ENCODE results near the gene HACD4.

The HACD4 gene, protein sequence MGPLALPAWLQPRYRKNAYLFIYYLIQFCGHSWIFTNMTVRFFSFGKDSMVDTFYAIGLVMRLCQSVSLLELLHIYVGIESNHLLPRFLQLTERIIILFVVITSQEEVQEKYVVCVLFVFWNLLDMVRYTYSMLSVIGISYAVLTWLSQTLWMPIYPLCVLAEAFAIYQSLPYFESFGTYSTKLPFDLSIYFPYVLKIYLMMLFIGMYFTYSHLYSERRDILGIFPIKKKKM

DNA sequence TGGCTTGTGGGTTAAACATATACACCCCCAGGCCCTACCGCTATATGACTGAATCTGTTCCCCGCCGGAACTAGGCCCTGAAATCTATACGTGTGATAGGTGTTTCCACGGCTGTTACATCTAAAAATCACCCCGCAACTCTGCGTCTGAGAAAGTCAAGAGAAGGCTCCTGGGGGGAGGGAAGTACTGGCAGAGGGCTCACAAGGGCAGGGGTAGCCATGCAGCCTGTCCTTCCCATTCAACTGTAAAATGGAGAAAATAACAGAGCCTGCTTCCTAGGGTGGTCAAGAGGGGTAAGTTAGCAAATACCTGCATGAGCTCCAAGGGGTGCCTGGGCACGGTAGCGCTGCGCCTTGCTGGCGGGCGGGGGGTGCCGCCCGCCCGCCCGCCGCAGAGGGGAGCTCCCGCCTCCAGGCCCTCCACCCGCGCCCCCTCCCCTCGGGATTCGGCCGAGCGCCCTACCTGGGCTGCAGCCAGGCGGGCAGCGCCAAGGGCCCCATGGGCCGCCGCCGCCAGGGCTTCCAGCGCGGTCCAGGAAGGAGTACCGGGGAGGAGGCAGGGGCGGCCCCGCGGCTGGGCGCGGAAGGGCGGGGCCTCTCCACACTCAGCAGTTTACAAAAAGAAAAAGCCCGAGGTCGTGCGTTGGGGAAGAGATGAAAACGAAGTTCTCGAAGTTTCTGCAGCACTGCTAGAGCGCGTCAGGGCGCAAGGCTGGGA is at the start of gene HACD4:
Gene HACD4 (minus strand): TSS at position 550 of the 717 bp plus-strand sequence. CDS start 50 bp downstream, at position 500.
- peak; percentile 39 for DNase-seq (ENCODE audit: low spot score)

DNA sequence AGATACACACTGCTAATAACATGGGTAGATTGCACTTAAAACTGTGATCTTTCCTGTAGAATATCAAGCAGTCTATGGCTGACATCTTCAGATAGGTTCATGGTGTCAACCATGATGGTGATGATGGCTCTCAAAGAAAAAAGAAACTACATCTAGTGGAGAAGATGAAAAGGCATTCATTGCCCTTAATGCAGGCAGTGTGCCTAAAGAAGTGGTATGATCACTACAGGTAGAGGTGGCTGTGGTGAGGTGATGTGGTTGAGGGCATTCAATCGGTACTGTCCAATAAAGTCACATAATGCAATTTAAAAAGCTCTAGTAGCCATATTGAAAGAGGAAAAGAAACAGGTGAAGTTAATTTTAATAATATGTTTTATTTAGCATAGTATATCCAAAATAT is 49.4 kb upstream of the HACD4 start:
- no peak for DNase-seq (ENCODE audit: low spot score)

DNA sequence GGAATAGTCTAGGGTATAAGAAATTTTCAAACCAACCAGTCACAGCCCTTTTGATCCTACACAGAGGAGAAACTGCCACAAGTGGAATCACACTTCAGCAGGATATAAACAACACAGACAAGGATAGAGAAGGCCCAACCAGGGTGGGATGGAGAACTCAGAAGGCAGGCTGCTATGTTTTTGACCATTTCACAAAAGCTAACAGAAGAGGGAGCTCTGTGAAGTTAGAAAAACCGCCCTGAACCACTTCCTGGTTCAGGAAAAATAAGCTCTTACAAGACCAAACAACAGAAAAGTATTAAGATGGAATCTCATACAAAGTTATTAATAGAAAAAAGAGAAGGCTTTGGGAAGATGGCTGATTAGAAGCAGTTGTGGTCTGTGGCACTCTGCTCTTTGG is 47.3 kb upstream of the HACD4 start:
- no peak for DNase-seq (ENCODE audit: low spot score)

DNA sequence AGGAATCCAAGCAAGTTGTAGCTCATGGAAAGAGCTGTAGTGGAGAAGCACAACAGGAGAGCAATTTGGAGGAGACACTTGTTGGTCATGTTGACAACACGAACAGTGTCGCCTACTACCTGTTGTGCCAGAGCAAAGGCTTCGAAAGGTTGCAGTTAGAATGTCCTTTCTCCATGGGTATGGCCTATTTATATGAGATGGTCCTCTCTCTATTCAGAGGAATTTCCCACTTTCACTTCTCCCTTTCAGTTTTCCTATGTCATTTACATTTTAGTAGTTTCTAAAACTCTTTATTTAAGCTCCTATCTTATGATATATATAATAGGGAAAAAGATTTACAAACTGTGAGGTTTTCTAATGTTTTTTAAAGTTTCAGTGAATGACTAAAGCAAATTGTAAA is 46.3 kb upstream of the HACD4 start, which contains the start of gene IFNB1:
Gene IFNB1 (minus strand): TSS at position 162 of the 400 bp plus-strand sequence. CDS start 73 bp downstream, at position 89.
- DNase-seq (ENCODE audit: low spot score), result peak; percentile 25

DNA sequence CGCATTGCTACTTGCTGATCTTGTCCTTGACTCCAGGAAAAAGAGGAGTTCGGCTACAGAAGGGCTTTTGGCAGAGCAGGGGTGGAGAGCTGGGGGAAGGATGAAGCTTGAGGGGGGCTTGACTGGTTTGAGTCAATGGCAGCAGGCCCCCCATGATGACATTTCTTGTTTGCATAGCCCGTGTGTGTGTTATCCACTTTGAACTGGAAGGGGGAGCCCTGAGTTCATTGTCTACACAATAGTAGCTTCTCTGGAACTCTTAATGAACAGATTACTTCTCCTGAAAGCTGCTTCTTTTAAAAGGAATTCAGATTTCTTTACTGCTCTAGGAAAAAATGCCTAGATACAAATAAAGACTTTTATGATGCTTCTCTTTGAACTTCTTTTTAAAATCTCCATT is 44.0 kb upstream of the HACD4 start:
- DNase-seq (ENCODE audit: low spot score), result no peak

DNA sequence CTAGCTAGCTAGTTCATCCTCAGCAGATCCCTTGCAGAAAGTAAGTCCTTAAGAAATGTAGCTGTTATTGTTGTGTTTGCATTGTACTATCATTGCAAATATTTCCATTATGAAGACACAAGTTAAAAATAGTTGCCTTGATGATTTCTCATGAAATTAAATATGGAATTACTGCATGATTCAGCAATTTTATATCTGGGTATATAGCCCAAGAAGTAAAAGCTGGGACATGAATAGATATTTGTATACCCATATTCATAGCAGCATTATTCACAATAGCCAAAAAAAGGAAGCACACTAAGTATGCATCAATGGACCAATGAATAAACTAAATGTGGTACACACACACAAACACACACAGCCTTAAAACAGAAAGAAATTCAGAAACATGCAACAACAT is 39.5 kb upstream of the HACD4 start:
- no peak for DNase-seq (ENCODE audit: low spot score)

DNA sequence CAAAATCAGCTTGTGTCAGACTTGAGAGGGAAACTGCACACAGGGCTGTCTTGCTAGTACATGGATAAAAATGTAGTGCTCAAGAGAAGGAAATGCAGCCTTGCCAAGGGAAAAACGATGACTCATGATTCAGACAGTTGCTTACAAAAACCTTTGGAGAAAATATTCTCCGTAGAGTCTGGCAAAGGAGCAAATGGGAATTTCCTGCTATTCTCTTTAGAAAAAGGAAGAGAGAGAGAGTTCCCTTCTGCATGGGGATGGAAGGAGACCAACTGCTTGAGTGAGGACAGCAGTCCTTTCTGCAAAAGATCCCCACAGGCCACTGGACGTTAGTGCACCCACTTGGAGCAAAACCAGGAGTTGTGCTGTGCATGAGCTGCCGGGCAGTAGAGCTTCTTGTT is 38.7 kb upstream of the HACD4 start:
- peak; percentile 64 for DNase-seq (ENCODE audit: low spot score)

DNA sequence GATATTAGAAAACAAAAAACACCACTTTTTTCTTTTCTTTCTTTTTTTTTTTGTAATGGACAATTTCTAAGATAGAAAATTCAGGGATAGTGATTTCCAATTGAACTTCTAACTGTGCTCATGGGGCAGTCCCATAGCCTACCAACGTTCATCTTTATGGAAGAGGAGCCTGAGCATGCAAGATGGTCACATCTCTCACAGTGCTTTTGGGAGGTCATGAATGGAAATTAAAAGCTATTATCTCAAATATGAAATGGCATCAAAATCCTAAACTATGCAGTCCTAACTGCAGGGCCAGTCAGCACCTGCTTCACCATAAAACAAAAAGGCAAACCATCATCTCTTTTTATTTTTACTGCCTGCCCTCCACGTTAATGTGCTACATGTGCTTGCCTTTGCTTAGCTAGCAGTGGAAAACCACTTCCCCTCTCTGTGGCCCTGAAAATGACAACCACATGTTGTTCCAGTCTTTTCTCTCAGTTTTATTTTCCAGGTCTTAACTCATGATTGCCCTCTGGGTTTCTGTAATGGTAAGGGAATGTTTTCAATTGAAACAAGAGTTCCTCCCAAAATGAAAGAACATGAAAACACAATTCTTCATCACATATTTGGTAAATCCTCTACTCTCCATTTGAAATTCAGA is 29.6 kb upstream of the HACD4 start:
- DNase-seq (ENCODE audit: low spot score), result peak; percentile 49

DNA sequence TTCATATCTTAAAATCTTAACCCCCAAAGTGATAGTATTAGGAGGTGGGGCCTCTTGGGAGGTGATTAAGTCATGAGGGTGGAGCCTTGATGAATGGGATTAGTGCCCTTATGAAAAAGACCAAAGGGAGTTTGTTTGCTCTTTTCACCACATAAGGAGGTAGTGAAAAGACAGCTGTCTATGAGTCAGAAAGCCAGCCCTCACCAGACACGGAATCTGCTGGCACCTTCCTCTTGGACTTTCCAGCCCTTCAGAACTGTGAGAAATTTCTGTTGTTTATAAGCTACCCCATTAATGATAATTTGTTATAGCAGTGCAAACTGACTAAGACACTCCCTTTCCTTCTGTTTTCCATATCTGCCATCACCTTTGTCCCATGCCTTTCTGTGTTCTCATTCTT is 25.5 kb upstream of the HACD4 start:
- no peak for DNase-seq (ENCODE audit: low spot score)

DNA sequence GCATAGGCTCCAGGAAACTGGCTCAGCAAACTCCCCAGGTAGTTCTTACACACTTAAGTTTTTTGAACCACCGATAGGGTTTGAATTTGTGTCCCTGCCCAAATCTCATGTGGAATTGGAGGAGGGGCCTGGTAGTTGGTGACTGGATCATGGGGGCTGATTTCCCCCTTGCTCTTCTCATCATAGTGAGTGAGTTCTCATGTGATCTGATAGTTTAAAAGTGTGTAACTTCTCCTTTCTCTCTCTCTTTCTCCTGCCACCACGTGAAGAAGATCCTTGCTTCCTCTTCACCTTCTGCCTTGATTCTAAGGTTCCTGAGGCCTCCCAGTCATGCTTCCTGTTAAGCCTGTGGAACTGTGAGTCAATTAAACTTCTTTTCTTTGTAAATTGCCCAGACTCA is 22.4 kb upstream of the HACD4 start:
- no peak for DNase-seq (ENCODE audit: low spot score)

DNA sequence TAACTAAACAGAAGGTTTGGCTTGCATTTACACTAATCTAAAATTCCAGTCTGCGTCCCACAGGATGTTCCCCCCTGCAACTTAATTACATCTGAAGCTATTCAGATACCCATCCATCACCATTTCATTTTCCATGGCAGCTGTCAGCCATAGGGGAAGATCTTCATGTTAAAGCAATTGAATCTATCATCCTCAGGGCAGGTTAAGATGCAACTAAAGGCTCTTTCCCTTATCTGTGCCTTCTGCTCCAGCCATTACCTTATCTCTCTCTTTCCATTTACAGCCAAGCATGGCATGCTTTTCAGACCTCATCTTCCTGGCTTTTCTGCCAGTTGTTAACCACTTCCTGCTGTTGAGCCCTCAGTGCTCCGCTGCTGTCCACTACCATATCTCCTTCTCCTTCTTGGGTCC is 15.8 kb upstream of the HACD4 start:
- no peak for DNase-seq (ENCODE audit: low spot score)

DNA sequence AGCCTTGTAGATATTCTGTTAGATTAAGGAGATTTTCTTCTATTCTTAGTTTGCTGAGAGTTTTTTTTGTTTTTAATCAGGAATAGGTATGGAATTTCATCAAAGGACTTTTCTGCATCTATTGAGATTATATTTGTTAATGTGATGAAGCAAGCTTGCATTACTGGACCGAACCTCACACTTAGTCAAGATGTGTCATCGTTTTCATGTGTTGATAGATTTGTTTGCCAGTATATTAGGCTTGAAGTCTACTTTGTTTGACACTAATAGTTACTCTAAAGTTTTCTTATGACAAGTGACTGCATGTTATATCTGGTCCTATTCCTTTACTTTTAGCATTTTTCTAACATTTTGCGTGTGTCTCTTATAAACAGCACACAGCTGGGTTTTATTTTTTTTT is 12.4 kb upstream of the HACD4 start:
- no peak for DNase-seq (ENCODE audit: low spot score)

DNA sequence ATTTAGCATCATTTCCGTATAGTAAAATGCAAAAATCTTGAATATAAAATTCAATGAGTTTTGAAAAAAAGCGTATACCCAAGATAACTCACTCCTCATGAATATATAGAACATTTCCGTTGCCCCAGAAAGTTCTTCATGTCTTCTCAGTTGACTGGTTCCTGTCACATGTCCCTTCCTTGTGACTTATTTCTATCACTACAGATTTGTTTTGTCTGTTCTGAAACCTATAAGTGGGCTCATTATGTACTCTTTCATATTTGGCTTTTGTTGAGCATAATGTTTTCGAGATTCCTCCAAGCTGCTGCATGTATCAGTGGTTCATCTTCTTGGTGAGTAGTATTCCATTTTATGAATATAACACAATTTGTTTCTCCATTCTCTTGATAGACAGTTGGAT is 11.0 kb upstream of the HACD4 start:
- no peak for DNase-seq (ENCODE audit: low spot score)

DNA sequence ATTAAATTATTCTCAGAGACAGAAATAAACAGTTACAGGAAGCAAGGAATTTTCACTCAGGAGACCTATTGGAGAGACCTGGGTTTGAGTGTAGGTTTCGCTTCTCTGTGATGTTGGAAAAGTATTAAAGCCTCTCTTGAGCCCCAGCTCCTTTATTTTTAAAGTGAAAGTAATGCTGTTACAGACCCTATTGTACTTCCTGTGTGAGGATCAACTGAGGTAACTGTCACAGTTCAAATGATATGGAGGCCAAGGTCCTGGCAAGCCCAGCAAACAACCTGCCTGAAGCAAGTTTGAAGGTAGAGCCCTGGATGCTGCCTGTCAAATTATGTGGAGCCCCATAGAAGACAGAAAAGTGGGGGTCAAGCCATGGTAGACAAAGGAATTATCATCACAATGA is 7.9 kb upstream of the HACD4 start:
- DNase-seq (ENCODE audit: low spot score), result no peak

DNA sequence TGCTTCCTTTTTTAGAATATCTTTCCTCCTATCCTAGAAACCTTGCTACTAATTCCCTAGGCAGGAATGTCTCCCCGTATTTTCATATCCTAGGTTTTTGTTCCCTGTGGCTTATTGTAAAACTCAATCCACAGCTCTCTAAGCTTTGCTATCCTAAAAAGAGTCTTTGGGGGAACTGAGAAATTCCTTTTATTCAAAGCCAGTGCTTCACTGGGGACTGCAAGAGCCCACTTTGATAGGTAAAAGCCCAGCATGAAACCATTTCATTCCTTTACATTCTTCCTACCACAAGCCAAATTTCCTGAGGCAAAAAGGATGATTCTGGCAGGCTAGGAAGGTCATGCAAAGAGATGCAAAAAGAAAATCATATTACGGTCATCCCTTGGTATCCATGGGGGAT is 5.8 kb upstream of the HACD4 start:
- DNase-seq (ENCODE audit: low spot score), result no peak

DNA sequence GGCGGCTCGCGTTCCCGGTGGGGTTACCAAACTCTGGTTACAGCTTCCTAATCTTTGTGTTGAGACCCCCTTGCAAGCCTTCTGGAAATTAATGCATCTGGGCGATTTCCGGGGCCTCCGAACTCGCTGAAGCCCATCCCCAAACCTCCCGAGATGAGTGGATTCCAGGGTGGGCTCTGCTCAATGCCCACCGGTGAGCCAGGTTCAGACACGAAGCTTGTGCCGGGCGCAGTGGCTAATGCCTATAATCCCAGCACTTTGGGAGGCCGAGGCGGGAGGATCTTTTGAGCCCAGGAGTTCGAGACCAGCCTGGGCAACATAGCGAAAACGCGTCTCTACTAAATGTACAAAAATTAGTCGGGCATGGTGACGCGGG is 356 bp upstream of the HACD4 start:
- no peak for DNase-seq (ENCODE audit: low spot score)

DNA sequence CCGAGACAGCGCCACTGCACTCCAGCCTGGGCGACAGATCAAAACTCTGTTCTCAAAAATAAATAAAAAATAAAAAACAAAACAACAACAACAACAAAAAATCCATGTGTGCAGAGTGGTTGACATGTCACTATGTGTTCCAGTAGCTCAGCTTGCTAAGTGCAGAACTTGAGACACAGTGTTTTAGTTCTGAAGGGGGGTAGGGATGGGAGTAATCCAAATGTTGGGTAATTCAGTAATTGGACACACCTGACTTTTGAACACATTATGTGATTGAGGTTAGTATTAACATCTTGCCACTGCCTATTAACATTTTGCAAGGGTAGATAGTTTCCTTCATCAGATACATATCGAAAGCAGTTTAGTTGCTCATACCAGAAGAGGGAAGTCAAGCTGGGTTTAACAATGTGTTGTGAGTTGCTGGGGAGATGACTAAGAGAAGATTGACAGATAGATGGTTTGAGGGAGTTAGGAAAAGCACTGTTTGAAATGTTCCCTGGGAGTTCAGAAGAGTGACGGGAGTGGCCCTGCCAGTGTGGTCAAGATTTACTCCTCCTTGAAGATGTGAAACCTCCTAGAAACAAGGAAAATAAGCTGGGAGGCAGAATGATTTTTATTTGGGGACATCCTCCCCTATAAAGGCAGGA is 928 bp downstream of the HACD4 start:
- DNase-seq (ENCODE audit: low spot score), result peak; percentile 67

DNA sequence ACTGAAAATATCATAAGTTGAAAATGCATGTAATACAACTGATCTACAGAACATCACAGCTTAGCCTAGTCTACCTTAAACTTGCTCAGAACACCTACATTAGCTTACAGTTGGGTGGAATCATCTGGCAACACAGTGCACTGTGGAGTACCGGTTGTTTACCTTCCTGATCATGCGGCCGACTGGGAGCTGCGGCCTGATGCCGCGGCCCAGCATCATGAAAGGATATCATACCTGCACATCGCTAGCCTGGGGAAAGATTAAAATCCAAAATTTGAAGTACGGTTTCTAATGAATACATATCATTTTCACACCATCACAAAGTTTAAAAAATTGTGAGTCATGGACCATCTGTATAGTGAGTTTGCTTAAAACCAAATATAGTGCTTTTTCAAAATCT is 1.8 kb downstream of the HACD4 start:
- DNase-seq (ENCODE audit: low spot score), result no peak

DNA sequence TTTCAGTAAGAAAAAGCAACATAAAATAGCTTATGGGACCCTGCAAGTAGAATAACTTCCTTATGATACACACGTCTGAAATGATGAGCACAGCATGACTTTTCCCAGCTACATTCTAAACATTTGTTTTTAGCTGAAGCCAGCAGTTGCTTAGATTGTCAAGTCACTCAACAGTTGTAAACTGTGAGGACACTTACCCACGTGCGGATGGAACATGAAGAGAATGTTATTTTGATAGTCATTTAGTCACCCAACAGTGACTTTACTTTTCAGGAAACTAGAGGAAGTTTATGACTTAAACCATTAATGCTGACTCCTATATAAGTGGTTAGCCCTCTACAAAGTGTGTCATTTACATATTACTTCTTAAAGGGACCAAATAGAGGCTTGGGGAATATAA is 3.0 kb downstream of the HACD4 start:
- DNase-seq (ENCODE audit: low spot score), result peak; percentile 26

DNA sequence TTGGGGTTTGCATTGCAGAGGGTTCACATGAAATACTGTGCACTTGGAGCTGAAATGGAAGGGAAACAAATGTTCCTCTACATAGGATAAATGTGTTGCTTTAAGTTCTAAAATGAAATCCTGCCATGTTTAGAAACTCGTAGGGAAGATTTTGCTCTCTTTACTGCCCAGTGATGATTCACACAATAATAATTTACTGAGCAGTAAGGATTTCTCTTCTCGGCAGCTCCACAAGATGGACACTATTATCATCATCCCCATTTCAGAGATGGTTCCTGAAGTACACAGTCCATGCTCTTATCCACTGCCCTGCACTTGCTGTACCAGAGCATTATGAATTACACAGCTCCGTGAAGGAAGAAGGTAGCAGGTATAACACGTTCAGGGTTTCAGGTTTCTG is 4.1 kb downstream of the HACD4 start:
- DNase-seq (ENCODE audit: low spot score), result no peak

DNA sequence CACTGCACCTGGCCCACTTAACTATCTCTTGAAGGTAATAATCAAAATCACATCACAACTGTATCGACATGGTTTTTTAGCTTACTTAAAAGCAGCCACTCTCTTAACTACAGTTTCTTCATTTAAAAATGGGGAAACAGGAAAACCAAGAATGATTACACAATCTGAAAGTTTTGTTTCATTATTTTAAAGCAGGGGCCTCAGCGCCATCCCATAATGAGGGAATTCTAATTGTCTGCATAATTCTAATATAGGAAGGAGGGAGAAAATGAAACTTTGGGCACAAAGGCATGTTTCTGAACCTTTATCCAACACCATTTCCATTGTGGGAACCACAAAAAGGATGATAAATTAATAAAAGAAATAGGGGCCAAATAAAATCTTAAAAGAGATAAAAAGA is 7.6 kb downstream of the HACD4 start:
- peak; percentile 38 for DNase-seq (ENCODE audit: low spot score)

DNA sequence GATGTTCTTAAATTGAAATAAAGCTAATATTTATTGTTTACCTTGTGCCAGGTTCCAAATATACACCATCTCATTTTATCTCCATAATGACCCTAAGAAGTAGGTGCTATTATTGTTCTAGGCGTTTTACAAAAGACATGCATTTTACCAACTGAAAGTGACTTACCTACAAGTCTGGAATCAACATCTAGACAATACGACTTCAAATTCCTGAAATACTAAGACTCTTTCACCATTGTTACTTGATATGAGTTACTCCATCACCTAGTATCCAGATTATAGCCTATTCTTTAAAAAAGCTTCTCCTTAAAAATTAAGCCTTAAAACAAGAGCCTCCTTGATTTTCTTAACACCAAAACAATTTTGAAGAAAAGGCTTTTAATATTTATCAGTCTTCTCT is 13.3 kb downstream of the HACD4 start:
- DNase-seq (ENCODE audit: low spot score), result no peak

Measured in pons (tissue), 1 donor.